ENCODE measurements around the gene MOV10L1.

Gene MOV10L1

GRCh38 chr22:50157709-50158375 is 68.0 kb downstream of the MOV10L1 start:
- Histone ChIP-seq H3K4me2 (ENCODE audit: low read length) (no peak overlapping the region), H2AFZ (no peak overlapping the region), H3K9ac (no peak overlapping the region), H3K36me3 (ENCODE audit: control insufficient read depth, insufficient read depth, low read length) (no peaks in the 10 kb centered on the region), H3K4me1 (no peaks in the 10 kb centered on the region), H3K27ac (no peak overlapping the region), H3K9me3 (ENCODE audit: control insufficient read depth, low read length) (no peaks in the 10 kb centered on the region), H3K27me3 (ENCODE audit: control insufficient read depth, insufficient read depth, low read length) (no peaks in the 10 kb centered on the region), H3K4me3 (ENCODE audit: low read depth, low read length) (no peak overlapping the region), H3K79me2 (no peaks in the 10 kb centered on the region)
- no peak for TF ChIP-seq CTCF (IDR thresholded peaks at IDR 0.05)

- no peak for TF ChIP-seq CTCF (IDR thresholded peaks at IDR 0.05)
Observed at GRCh38 chr22:50160947-50161346, 71.1 kb downstream of the MOV10L1 start.

GRCh38 chr22:50161508-50162390 is 71.9 kb downstream of the MOV10L1 start:
- no peak overlapping the region for H3K9ac ChIP-seq
- no peaks in the 10 kb centered on the region for H3K79me2 ChIP-seq
- no peaks in the 10 kb centered on the region for H3K4me1 ChIP-seq
- H3K36me3 ChIP-seq (ENCODE audit: control insufficient read depth, insufficient read depth, low read length), result no peaks in the 10 kb centered on the region
- H3K4me3 ChIP-seq (ENCODE audit: low read depth, low read length), result no peak overlapping the region
- H3K4me2 ChIP-seq (ENCODE audit: low read length), result no peak overlapping the region
- H3K27me3 ChIP-seq (ENCODE audit: control insufficient read depth, insufficient read depth, low read length), result no peaks in the 10 kb centered on the region
- no peaks in the 10 kb centered on the region for H3K9me3 ChIP-seq (ENCODE audit: control insufficient read depth, low read length)
- TF ChIP-seq CTCF (IDR thresholded peaks at IDR 0.05), result no peak
- no peak overlapping the region for H2AFZ ChIP-seq
- no peak overlapping the region for H3K27ac ChIP-seq

More at GRCh38 chr22:50160947-50161346, 71.1 kb downstream of the MOV10L1 start:
- H3K27me3 ChIP-seq (ENCODE audit: control insufficient read depth, insufficient read depth, low read length), result no peaks in the 10 kb centered on the region
- no peaks in the 10 kb centered on the region for H3K36me3 ChIP-seq (ENCODE audit: control insufficient read depth, insufficient read depth, low read length)
- H3K9ac ChIP-seq, result no peak overlapping the region
- no peak overlapping the region for H3K4me2 ChIP-seq (ENCODE audit: low read length)
- no peak overlapping the region for H3K4me3 ChIP-seq (ENCODE audit: low read depth, low read length)
- no peak overlapping the region for H3K27ac ChIP-seq
- H3K79me2 ChIP-seq, result no peaks in the 10 kb centered on the region
- H3K9me3 ChIP-seq (ENCODE audit: control insufficient read depth, low read length), result no peaks in the 10 kb centered on the region
- no peak overlapping the region for H2AFZ ChIP-seq
- H3K4me1 ChIP-seq, result no peaks in the 10 kb centered on the region

GRCh38 chr22:50162391-50162956 is 72.7 kb downstream of the MOV10L1 start:
- no peak overlapping the region for H3K4me2 ChIP-seq (ENCODE audit: low read length)
- no peak overlapping the region for H3K27ac ChIP-seq
- no peaks in the 10 kb centered on the region for H3K79me2 ChIP-seq
- no peaks in the 10 kb centered on the region for H3K36me3 ChIP-seq (ENCODE audit: control insufficient read depth, insufficient read depth, low read length)
- no peak overlapping the region for H2AFZ ChIP-seq
- TF ChIP-seq CTCF (IDR thresholded peaks at IDR 0.05), result no peak
- H3K4me1 ChIP-seq, result no peaks in the 10 kb centered on the region
- no peaks in the 10 kb centered on the region for H3K9me3 ChIP-seq (ENCODE audit: control insufficient read depth, low read length)
- no peak overlapping the region for H3K4me3 ChIP-seq (ENCODE audit: low read depth, low read length)
- H3K9ac ChIP-seq, result no peak overlapping the region
- no peaks in the 10 kb centered on the region for H3K27me3 ChIP-seq (ENCODE audit: control insufficient read depth, insufficient read depth, low read length)

All from parathyroid adenoma (tissue), 2 donors.